GM19328 (cell line): ENCODE results near the gene C17orf100.
"Not testable (repeated sequence)": the region's sequence is repeated elsewhere in the genome, so short reads cannot be mapped to it uniquely, and the experiment has no call there.

ENCODE experiments used
- ATAC-seq: cut with Tn5 transposase; IDR thresholded peaks from one replicate; pipeline ENCODE4 v1.9.1; 2021; ENCODE audit warnings: mild to moderate bottlenecking, moderate library complexity; ENCODE audit not compliant: unreplicated experiment

The C17orf100 gene

GRCh38 chr17:6640536-6641246, 10.9 kb upstream of the C17orf100 start, which contains the start of the genes KIAA0753 and TXNDC17:
KIAA0753 (minus strand) TSS chr17:6640711; CDS start chr17:6635103, 5,608 bp downstream.
TXNDC17 (plus strand) TSS chr17:6641060; CDS start chr17:6641083, 23 bp downstream.
- ATAC-seq: peak; percentile 85

- ATAC-seq: no peak
Measured at GRCh38 chr17:6641247-6641863, 10.2 kb upstream of the C17orf100 start.

- no peak for ATAC-seq
Measured at GRCh38 chr17:6642592-6642991, 9.0 kb upstream of the C17orf100 start.

GRCh38 chr17:6643451-6644125, 8.0 kb upstream of the C17orf100 start:
- ATAC-seq: no peak

DNA sequence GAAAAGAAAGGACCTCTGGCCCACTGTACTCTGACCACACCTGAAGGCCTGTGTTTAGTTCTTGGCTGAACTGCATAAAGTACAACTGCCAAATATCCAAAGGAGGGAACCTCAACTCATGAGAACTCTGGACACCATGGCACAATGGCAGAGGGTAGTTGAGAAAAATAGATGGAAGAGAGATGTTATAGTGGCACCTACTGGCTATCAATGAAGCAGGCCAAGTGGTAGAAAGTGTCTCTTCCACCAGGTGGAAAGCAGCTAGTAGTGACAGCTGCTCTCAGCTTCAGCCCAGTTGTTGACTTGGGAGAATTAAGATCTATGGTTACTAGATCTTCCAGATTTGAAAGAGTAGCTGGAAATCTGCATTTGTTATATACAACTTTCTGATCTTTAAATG, 3.4 kb upstream of the C17orf100 start:
- no peak for ATAC-seq

GRCh38 chr17:6651919-6652452, 424 bp downstream of the C17orf100 start:
- ATAC-seq: no peak

- no peak for ATAC-seq
Measured at GRCh38 chr17:6654841-6655731, 3.5 kb downstream of the C17orf100 start.

DNA sequence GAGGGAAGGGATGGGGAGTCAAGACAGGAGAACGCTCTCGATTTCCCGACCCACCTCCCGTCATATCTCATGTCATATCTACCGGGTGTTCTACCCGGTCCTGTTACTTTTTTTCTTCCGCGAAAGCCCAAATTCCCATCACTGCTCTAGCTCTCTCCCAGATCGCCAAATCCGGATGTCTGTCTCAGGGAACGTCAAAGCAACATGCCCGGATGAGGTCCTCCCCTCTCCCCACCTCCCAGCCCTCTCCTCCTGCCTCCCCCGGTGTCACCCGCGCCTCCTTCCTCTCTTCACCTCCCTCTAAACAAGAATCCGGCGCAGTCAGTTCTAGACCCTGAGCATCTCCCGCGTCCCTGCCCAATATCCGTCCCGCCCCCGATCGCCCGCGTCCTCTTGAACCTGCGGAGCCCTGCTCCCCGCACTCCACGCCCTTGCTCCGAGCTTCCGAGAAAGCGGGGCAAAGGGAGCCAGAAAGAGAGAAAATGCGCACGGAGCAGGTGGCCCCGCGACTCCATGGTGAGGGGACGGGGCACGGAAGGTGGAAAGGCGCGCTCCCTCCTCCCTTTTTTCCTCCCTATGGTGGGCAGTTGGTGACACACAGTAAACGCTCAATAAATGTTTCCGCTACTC, 4.3 kb downstream of the C17orf100 start:
- ATAC-seq: not testable (repeated sequence)

DNA sequence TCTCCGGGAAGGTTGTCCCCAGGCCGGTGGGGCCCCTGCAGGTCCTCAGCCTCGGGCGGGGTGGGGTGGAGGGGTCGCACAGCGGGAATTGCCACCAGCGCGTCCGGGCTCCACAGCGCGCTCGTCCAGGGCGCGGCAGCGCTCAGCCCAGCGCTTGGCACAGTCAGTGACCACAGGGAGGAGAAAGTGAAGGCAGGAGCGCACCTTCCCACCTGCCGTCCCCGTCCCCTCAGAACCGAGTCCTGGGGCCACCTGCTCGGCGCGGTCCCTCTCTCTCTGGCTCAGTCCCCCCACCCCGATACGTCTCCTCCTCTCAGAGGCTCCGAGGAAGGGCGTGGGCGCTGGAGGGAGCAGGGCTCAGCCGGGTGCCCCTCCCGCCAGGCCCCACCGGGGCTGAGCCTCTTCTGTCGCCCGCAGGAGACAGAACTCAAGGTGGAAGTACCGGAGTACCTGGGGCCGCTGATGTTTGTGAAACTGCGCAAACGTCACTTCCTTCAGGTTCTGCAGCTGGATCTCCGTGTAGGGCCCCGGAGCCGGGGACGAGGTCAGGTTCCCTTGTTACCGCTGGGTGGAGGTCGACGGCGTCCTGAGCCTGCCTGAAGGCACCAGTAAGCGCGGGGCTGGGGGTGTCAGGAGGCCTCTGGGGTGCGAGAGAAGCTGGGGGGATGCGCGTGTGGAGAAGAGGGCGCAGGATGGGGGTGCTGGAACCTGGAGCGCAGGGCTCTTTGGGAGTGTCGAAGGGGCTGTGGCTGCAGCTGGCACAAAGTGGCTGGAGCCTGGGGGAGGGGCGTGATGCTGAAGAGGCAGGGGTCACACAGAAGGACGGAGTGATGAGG, 5.5 kb downstream of the C17orf100 start:
- not testable (repeated sequence) for ATAC-seq

DNA sequence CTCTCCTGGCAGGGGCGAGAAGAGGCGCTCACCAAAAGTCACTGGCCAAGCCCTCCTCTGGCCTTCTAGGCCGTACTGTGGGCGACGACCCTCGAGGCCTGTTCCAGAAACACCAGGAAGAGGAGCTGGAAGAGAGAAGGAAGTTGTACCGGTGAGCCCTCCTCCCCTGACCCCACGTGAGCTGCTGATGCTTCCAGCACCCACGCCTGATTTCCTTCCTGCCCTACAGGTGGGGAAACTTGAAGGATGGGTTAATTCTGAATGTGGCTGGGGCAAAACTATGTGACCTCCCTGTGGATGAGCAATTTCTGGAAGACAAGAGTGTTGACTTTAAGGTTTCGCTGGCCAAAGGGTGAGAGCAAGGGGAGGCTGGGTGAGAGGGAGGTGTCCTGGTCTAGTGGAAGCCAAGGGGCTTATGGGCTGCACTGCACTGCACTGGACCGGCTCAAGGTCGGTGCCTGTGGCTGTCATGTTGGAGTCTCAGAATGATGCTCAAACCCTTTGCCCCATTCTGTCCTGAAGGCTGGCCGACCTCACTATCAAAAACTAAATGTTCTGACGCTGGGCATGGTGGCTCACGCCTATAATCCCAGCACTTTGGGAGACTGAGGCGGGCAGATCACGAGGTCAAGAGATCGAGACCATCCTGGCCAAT, 6.2 kb downstream of the C17orf100 start:
- no peak for ATAC-seq

DNA sequence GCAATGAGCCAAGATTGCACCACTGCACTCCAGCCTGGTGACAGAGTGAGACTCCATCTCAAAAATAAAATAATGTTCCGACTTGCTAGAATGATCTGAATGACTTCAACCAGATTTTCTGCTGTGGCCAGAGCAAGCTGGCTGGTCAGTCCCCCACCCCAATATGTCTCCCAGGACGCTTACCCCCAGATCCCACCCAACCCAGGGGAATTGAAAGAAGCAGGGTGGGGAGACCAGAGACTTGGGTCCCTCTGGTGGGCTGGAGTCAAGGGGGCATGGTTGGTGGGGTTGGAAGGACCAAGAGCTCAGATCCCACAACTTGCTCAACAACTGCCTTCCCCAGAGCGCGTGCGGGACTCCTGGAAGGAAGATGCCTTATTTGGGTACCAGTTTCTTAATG, 6.8 kb downstream of the C17orf100 start:
- ATAC-seq: not testable (repeated sequence)

DNA sequence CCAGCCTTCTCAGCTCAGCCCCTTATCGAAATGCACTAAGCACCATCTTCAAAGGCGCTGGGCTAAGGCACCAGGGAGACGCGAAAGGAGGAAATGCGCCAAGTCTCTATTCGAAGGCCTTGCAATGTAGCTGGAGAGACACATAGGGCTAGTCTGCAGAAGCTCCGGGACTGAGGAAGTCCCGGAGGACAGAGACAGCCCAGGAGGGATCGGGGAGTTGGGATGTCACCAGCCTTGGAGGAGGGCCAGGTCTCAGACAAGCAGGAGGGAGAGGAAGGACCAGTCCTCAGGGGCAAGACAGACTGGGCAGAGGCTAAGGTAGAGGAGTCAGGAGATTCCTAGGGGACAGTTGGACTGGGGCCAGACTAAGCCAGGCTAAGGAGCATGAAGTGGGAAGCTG, 8.5 kb downstream of the C17orf100 start:
- ATAC-seq: no peak

GRCh38 chr17:6660805-6661463, 9.4 kb downstream of the C17orf100 start:
- peak; percentile 65 for ATAC-seq

GRCh38 chr17:6661464-6661848, 9.9 kb downstream of the C17orf100 start:
- no peak for ATAC-seq

DNA sequence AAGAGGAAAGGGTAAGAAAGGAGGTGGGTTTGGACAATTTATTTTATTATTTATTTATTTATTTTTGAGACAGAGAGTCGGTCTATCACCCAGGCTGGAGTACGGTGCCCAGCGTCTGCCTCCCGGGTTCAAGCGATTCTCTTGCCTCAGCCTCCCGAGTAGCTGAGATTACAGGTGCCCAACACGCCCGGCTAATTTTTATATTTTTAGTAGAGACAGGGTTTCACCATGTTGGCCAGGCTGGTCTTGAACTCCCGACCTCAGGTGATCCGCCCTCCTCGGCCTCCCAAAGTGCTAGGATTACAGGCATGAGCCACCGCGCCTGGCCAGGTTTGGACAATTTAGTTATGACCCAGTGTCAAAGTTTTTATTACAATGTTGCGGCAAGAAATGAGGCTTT, 11.6 kb downstream of the C17orf100 start:
- ATAC-seq: not testable (repeated sequence)

GRCh38 chr17:6666077-6666521, 14.5 kb downstream of the C17orf100 start:
- no peak for ATAC-seq

- no peak for ATAC-seq
Measured at GRCh38 chr17:6666557-6666956, 15.0 kb downstream of the C17orf100 start.

GRCh38 chr17:6667516-6667915, 16.0 kb downstream of the C17orf100 start:
- no peak for ATAC-seq
